ENCODE measurements around the gene MILR1. TPM values are rescaled to one million over a fixed set of nuclear protein-coding genes. Genes with fewer than 3 reads are reported as not detected.

MILR1 gene
- total and polyA plus RNA-seq, 4 donors, result 1.2 to 3.8 (median 1.9) TPM

- no peak overlapping the region for H3K9ac ChIP-seq (ENCODE audit: low read depth in 1 of 2, low read length in 2 of 2)
- H3K9me3 ChIP-seq (ENCODE audit: control insufficient read depth in 4 of 4, low read length in 3 of 4), result no peaks in the 10 kb centered on the region
- no peak overlapping the region for H3K4me3 ChIP-seq (ENCODE audit: low read depth in 1 of 3, low read length in 3 of 3)
- WGBS, result 79% methylated on average over 7 of the region's 7 CpGs
- no peaks in the 10 kb centered on the region for H3K27me3 ChIP-seq (ENCODE audit: control insufficient read depth in 4 of 4, insufficient read depth in 4 of 4, low read length in 3 of 4)
- H3K4me1 ChIP-seq (ENCODE audit: control insufficient read depth in 4 of 4, insufficient read depth in 4 of 4, low read length in 3 of 4), result no peaks in the 10 kb centered on the region
- DNase-seq (ENCODE audit: low spot score), result no peak
- no peak overlapping the region for H3K27ac ChIP-seq (ENCODE audit: low read depth in 1 of 2, low read length in 2 of 2)
- H3K36me3 ChIP-seq (ENCODE audit: control insufficient read depth in 4 of 4, insufficient read depth in 3 of 4, low read depth in 1 of 4, low read length in 3 of 4), result no peaks in the 10 kb centered on the region
- no peak for TF ChIP-seq GABPA (IDR thresholded peaks at IDR 0.05 in 1 of 2, conservative IDR thresholded peaks at IDR 0.05 in 1 of 2)
- no peak for TF ChIP-seq MAX (IDR thresholded peaks at IDR 0.05)
- TF ChIP-seq SP1 (IDR thresholded peaks at IDR 0.05), result no peak
- no peak for TF ChIP-seq FOXA1 (IDR thresholded peaks at IDR 0.05)
- TF ChIP-seq HNF4A (conservative IDR thresholded peaks at IDR 0.05), result no peak
- TF ChIP-seq EGR1 (IDR thresholded peaks at IDR 0.05; ENCODE audit: low read depth in 2 of 2), result no peak
- no peak for TF ChIP-seq RAD21 (IDR thresholded peaks at IDR 0.05)
Observed at GRCh38 chr17:64400642-64401041, 48.3 kb upstream of the MILR1 start.

- DNase-seq (ENCODE audit: low spot score), result no peak
- Histone ChIP-seq H3K9me3 (ENCODE audit: control insufficient read depth in 4 of 4, low read length in 3 of 4) (no peaks in the 10 kb centered on the region), H3K36me3 (ENCODE audit: control insufficient read depth in 4 of 4, insufficient read depth in 3 of 4, low read depth in 1 of 4, low read length in 3 of 4) (no peaks in the 10 kb centered on the region), H3K9ac (ENCODE audit: low read depth in 1 of 2, low read length in 2 of 2) (no peak overlapping the region), H3K4me1 (ENCODE audit: control insufficient read depth in 4 of 4, insufficient read depth in 4 of 4, low read length in 3 of 4) (no peaks in the 10 kb centered on the region), H3K4me3 (ENCODE audit: low read depth in 1 of 3, low read length in 3 of 3) (no peak overlapping the region), H3K27me3 (ENCODE audit: control insufficient read depth in 4 of 4, insufficient read depth in 4 of 4, low read length in 3 of 4) (no peaks in the 10 kb centered on the region), H3K27ac (ENCODE audit: low read depth in 1 of 2, low read length in 2 of 2) (no peak overlapping the region)
- TF ChIP-seq FOXA2 (IDR thresholded peaks at IDR 0.05) (no peak), CTCF (IDR thresholded peaks at IDR 0.05; ENCODE audit: low read depth, low read length, missing input control) (no peak), REST (IDR thresholded peaks at IDR 0.05) (no peak), HNF4A (conservative IDR thresholded peaks at IDR 0.05) (no peak), GABPA (IDR thresholded peaks at IDR 0.05 in 1 of 2, conservative IDR thresholded peaks at IDR 0.05 in 1 of 2) (no peak), JUND (IDR thresholded peaks at IDR 0.05) (no peak), RXRA (IDR thresholded peaks at IDR 0.05) (no peak)
- 82% methylated on average over 8 of the region's 8 CpGs for WGBS
Observed at GRCh38 chr17:64401244-64401860, 47.6 kb upstream of the MILR1 start.

GRCh38 chr17:64401941-64402340, 47.0 kb upstream of the MILR1 start:
- Histone ChIP-seq H3K27ac (ENCODE audit: low read depth in 1 of 2, low read length in 2 of 2) (no peak overlapping the region), H3K4me1 (ENCODE audit: control insufficient read depth in 4 of 4, insufficient read depth in 4 of 4, low read length in 3 of 4) (no peaks in the 10 kb centered on the region), H3K9me3 (ENCODE audit: control insufficient read depth in 4 of 4, low read length in 3 of 4) (no peaks in the 10 kb centered on the region), H3K4me3 (ENCODE audit: low read depth in 1 of 3, low read length in 3 of 3) (no peak overlapping the region), H3K9ac (ENCODE audit: low read depth in 1 of 2, low read length in 2 of 2) (no peak overlapping the region), H3K27me3 (ENCODE audit: control insufficient read depth in 4 of 4, insufficient read depth in 4 of 4, low read length in 3 of 4) (no peaks in the 10 kb centered on the region), H3K36me3 (ENCODE audit: control insufficient read depth in 4 of 4, insufficient read depth in 3 of 4, low read depth in 1 of 4, low read length in 3 of 4) (no peaks in the 10 kb centered on the region)
- no peak for DNase-seq (ENCODE audit: low spot score)
- TF ChIP-seq REST (IDR thresholded peaks at IDR 0.05) (no peak), JUND (IDR thresholded peaks at IDR 0.05) (no peak), RAD21 (IDR thresholded peaks at IDR 0.05) (no peak), FOXA2 (IDR thresholded peaks at IDR 0.05) (no peak), EGR1 (IDR thresholded peaks at IDR 0.05; ENCODE audit: low read depth in 2 of 2) (no peak), NR2F2 (IDR thresholded peaks at IDR 0.05) (no peak), GABPA (IDR thresholded peaks at IDR 0.05 in 1 of 2, conservative IDR thresholded peaks at IDR 0.05 in 1 of 2) (no peak), CTCF (IDR thresholded peaks at IDR 0.05; ENCODE audit: low read depth, low read length, missing input control) (no peak), SP1 (IDR thresholded peaks at IDR 0.05) (no peak), RXRA (IDR thresholded peaks at IDR 0.05) (no peak), YY1 (IDR thresholded peaks at IDR 0.05) (no peak), TAF1 (conservative IDR thresholded peaks at IDR 0.05) (no peak)
- WGBS, result 79% methylated on average over 2 of the region's 2 CpGs

Data from liver (tissue), 9 donors.